DMS153 treated with DMSO at 0.1 percent for 48 hours (cell line): ENCODE data around the gene ARHGAP6.

Source experiments
- DNase-seq: peaks from one replicate; lab custom pipeline; 2025; ENCODE audit not compliant: unreplicated experiment; lab: John Stamatoyannopoulos, UW

ARHGAP6 gene

DNA sequence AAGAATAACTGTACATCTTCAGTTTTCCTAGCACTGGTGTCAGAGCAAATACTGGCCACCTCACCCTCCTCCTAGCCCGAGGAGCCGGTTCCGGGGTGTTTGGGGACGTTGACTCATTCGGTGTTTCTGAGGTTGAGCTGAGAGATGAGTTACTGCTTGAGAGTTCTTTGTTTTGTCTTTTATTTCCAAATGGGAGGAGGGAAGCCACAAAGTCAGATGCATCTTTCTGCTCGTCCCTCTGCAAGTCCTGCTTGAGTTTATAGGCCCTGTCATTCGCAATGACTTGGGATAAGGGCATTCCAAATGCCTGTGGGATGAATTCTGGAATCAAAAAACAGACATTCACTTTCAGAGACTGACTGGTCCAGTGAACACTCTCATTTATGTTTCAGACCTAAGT, 477.1 kb downstream of the ARHGAP6 start:
- DNase-seq = no peak

DNA sequence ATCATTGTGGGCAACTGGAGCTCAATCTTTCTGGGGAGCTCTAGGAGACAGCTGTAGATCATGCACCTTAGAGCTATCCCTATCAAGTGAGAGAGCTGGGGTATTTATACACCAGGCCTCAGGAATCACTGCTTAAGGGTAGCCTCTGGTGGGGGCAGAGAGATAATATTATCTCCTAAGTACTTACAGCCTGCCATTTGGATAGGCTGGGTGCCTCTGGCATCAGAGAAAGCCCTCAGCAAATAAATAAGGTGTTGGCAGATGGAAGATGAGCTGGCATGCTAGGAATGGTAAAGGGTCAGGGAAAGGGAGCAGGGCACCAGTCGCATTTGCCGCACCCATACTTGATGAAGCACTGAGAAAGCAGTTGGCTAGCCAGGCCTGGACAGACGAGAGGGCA, 478.7 kb downstream of the ARHGAP6 start:
- no peak for DNase-seq

DNA sequence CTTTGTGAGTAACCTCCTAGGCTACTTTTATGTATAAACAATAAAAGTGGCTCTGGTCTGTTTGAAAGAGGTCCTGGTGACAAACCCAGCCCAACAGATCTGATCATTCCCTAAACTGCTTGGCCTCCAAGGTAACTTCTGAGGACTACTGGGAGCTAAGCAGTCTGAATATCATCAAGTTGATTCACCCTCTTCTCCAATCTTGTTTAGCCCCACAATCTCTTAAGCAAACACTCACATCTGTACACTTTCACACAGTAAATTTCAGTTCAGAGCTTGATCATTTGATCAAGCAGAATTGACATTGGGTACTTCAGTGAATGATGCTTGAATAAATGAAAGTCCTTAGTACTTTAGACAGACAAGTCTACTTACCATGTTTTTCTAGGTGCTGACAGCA, 479.9 kb downstream of the ARHGAP6 start:
- DNase-seq = no peak

GRCh38 chrX:11180571-11180970, 485.1 kb downstream of the ARHGAP6 start:
- DNase-seq = peak; percentile 39

GRCh38 chrX:11172415-11172814, 493.3 kb downstream of the ARHGAP6 start:
- DNase-seq = no peak

DNA sequence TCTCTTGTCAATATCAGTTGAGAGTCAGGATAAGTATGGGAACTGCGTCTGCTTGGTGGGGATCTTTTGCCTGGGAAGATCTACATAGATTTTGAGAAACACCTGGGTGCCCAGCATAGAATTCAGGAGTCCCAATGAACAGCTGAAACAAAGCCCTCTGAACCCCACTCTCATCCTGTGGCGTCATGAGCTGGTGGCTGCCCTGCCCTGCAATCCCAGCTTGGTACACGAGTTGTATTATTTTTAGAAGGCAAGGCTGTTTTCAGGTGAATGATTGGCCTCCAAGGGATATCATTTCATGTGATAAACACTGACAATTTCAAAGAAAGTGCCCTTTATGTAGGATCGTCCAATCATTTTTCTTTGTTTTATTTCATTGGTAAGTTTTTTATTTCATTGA, 493.8 kb downstream of the ARHGAP6 start:
- no peak for DNase-seq

GRCh38 chrX:11164433-11164832, 501.3 kb downstream of the ARHGAP6 start:
- DNase-seq = no peak

DNA sequence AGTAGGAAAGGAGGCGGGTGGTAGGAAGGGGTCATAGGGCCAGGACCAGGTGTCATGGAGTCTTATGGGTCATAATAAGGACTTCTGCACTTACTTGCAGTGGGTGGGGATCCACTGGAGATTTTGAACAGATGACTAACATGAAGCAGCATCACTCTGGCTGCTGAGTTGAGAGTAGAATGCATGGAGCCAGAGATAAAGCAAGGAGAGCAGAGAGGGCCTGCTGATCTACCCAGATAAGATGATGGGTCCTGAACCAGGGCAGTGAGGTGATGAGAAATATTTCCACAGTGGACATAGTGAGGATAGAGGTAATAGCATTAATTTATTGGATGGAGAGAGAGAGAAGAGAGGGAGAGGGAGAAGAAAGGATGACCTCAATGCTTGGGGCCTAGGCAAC, 506.6 kb downstream of the ARHGAP6 start:
- no peak for DNase-seq

- no peak for DNase-seq
Measured at GRCh38 chrX:11151799-11152559, 513.7 kb downstream of the ARHGAP6 start.

- no peak for DNase-seq
Measured at GRCh38 chrX:11148401-11148800, 517.3 kb downstream of the ARHGAP6 start.

DNA sequence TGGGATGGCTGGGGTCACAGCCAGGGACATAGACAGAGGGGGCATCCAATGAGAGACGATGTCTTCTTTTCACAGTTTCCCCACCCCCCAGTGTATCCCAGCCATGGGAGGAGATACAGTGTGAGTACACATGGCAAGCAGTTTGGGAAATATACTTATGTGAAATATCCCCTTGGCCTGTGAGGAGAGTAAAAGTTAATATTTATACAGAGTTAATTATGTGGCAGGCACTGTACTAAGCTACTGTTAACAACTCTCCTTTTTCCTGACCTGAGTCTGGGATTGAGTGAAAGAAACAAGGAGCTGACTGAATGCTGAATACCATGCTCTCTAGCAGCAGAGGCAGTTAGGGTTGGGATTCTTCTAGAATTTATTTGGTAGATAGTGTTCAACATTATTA, 519.3 kb downstream of the ARHGAP6 start:
- DNase-seq = no peak

DNA sequence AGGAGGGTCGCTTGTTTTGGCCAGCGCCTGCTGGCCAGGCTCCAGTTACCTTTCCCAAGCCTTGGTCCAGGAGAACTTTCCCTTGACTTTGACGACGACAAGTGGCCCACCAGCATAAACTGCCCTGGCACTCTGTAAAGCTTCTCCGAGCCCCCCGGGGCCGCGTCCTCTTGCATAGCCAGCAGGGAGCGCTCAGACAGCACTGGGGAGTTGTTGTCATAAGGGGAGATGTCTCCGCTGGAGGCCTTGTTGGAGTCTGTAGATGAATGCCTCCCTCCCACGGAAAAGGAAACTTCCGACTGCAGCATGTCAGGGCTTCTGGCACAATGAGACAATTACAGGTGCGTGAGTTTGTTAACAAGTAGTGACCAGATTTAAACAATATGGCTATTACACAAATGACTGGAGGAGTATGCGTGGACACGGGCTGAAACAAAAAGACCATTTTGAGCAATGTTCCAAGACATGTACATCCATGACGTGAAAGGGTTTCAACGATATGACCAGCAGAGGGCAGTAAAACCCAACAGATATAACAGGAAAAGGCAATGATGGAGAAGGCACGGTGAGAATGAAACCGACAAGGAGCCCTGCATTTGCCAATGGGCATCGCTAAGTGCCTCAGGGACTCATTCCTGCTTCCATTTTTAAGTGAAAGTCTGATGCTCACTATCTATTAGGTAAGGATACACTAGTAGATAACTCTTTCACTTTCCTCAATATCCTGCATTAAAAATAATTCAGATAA, 521.6 kb downstream of the ARHGAP6 start:
- peak; percentile 13 for DNase-seq

DNA sequence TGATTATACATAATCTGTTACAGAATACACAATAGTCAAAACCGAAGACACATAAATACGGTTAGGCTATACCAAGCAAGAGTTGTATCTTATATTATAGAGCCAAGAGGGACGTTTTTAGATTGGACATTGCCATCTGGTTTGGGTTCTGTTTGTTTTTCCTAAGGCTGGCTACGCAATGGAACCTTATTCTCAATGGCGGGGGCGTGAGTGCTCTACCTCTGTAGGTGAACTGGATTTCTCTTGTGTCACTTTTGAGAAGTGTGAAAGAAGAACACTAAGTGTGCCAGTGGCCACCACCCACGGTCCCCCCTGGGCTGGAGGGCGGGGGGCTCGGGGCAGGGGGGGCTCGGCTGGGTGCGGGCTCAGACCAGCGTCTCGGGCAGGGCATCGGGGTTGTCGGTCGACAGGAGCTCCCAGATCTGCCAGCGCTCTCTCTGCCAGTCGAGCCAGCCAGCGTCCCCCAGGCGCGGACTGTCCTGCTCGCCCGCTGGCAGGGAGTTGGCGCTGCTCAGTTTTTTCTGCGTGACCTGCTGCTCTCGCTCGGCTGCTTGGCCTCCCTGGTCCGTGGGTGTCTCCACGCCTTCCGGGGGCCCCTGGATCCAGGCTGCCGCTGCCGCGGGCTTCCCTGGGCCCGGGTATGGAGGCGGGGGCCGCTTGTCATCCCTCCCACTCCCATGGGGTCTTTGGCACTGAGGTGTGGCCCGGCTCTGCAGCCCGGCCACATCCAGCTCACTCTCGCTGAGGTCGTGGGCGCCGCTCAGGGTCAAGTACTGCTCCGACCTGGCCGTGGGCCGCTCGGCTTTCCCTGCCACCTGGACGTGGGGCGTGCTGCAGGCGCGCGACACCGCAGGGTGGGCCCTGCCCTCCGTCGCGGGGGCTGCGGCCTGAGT, 527.0 kb downstream of the ARHGAP6 start:
- DNase-seq = no peak

DNA sequence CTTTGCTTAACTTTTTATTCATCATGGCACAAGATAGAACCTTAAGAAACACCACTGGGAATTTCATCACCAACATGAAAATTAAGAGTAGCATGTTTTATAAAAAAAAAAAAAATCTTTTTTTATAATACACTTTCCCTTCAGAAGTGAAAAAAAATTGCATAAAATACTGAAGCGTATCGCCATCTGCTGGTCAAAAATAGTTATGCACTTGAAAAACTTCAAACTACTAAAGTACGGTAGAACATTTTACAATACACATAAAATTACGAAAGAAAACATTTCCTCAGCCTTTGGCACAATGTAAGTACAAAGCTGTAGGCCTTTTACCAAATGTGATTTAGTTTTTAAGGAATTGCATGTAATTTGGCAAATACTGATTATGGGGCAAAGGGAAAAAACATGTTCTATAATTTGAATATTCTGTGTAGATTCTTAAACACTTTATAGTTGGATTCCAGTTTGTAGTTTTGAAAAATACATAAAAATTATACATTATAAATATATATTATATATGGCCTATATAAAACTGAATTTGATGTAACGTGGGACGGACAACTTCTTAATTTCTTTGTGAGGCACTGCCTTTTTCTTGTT, 528.1 kb downstream of the ARHGAP6 start:
- peak; percentile 0 for DNase-seq

DNA sequence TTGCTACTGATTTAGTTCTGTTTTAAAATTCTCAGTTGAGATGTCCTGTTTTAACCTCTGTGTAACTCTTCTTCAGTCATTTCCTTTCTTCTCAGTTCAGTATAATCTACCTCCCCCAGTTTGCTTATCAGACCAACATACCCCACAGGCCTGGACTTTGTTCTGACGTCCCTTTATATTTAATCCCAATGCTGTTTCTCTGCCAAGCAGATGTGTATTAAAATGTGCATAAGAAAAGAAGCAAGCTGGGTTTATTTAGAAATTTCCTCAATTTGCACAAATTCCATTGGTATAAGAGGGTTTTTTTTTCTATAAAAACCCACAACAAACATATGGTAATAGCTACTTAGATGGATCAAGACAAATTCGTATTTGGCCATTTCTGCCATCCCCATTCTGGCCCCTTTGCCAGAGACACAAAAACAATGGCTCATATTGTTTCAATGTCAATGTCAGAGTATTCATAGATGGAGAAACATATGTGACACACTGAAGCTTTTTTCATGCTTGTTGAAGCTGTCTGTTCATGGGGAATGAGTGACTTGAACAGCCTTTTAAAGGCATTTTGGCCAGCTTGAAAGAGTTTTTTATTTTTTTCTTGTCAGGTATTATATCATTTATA, 530.0 kb downstream of the ARHGAP6 start:
- no peak for DNase-seq

DNA sequence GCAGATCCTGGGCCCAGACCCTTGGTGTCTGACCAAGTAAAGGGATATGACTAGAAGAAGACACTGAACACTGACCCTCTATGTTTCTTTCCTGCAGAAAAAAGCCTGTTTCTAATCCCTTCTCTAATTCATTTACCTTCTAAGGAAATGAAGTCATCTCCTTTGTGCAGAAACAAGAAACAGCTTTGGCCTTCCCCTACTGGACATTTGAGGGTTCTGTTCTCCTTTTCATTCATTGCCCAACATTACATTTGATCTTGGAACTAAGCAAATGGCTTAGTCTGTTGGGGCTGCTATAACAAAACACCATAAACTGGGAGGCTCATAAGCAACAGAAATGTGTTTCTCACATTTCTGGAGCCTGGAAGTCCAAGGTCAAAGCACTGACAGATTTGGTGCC, 534.6 kb downstream of the ARHGAP6 start:
- no peak for DNase-seq

GRCh38 chrX:11130136-11130535, 535.6 kb downstream of the ARHGAP6 start:
- no peak for DNase-seq

GRCh38 chrX:11129534-11130105, 536.1 kb downstream of the ARHGAP6 start:
- DNase-seq = no peak

- no peak for DNase-seq
Measured at GRCh38 chrX:11125060-11125459, 540.7 kb downstream of the ARHGAP6 start.

DNA sequence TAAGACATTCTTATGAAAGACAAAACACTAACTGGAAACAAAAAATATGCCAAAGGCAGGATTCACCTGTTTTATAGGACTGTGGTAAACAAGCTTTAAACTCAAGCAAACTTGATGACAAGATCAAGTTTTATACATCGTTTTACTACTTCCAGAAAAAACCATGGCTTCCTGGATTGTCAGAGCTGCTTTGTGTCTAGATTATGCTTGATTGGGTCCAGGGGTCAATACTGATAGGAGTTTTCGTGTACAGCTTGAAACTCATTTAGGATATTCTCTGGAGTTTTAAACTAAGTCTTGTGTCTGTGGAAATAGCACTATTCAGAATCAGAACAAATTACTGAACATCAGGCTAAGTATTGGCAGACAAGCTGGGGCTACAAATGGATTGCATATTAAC, 541.6 kb downstream of the ARHGAP6 start:
- DNase-seq = no peak
